K562 (cell line): ENCODE measurements around the gene TJP3. TPM values are rescaled to one million over a fixed set of nuclear protein-coding genes. Genes with fewer than 3 reads are reported as not detected.

Source experiments
- C11orf30 ChIP-seq: fragments of 450-650 bp; IDR thresholded peaks from 2 replicates; pipeline ENCODE4 v1.6.1; 2016; ENCODE audit warnings: low read depth, mild to moderate bottlenecking
- CCNT2 ChIP-seq: IDR thresholded peaks from 2 replicates; pipeline ENCODE4 v1.6.1; 2011; ENCODE audit warnings: borderline replicate concordance, low read depth, mild to moderate bottlenecking, moderate library complexity, mixed read lengths, low read length; ENCODE audit not compliant: insufficient read length; ENCODE audit errors: extremely low read depth
- CSDE1 ChIP-seq, 2 experiments: fragments of 450-650 bp; IDR thresholded peaks; 2 replicates each; pipeline ENCODE4 v1.6.1; 2016; ENCODE audit warnings: mild to moderate bottlenecking in 1 of 2
- HNRNPL ChIP-seq: fragments of 200-400 bp; formaldehyde crosslinking; IDR thresholded peaks from 2 replicates; pipeline ENCODE4 v1.6.1; 2017; ENCODE audit warnings: low read depth, mild to moderate bottlenecking, low read length
- NCOR1 ChIP-seq: fragments of 450-650 bp; IDR thresholded peaks from 2 replicates; pipeline ENCODE4 v1.6.1; 2016; ENCODE audit warnings: mild to moderate bottlenecking, moderate library complexity
- NELFE ChIP-seq: IDR thresholded peaks from 2 replicates; pipeline ENCODE4 v1.6.1; 2011; ENCODE audit warnings: mild to moderate bottlenecking; ENCODE audit not compliant: insufficient read depth, insufficient read length
- POLR2H ChIP-seq: IDR thresholded peaks from 2 replicates; pipeline ENCODE4 v1.6.1; 2016; ENCODE audit warnings: missing genetic modification characterization, low read depth, mild to moderate bottlenecking, control low read depth, missing compliant biosample characterization, moderate library complexity
- PTRF ChIP-seq: fragments of 450-650 bp; IDR thresholded peaks from 2 replicates; pipeline ENCODE4 v1.6.1; 2016; ENCODE audit warnings: mild to moderate bottlenecking, missing genetic modification characterization, missing compliant biosample characterization
- RFX1 ChIP-seq: fragments of 450-650 bp; IDR thresholded peaks from 2 replicates; pipeline ENCODE4 v1.6.1; 2016; ENCODE audit warnings: mild to moderate bottlenecking, moderate library complexity
- SETDB1 ChIP-seq: IDR thresholded peaks from one replicate; pipeline ENCODE4 v1.6.1; 2012; ENCODE audit warnings: low read length, control low read depth, inconsistent platforms
- STAT5A ChIP-seq: IDR thresholded peaks from 2 replicates; pipeline ENCODE4 v1.6.1; 2012; ENCODE audit warnings: low read length, inconsistent platforms, borderline replicate concordance
- WHSC1 ChIP-seq: IDR thresholded peaks from one replicate; pipeline ENCODE4 v1.6.1; 2012; ENCODE audit warnings: low read length, control low read depth, inconsistent platforms
- ZBTB7A ChIP-seq: IDR thresholded peaks from 2 replicates; pipeline ENCODE4 v1.6.1; 2011; ENCODE audit warnings: low read depth, mild to moderate bottlenecking, low read length, moderate library complexity, borderline replicate concordance; ENCODE audit not compliant: control insufficient read depth
- ZFP30 ChIP-seq: fragments of 250-450 bp; sonication (Bioruptor Pico); IDR thresholded peaks from 2 replicates; pipeline ENCODE4 v1.8.0; 2022; ENCODE audit warnings: moderate library complexity, mild to moderate bottlenecking, inconsistent platforms, borderline replicate concordance
- ZNF324 ChIP-seq: fragments of 250-450 bp; sonication (Bioruptor Pico); IDR thresholded peaks from 2 replicates; pipeline ENCODE4 v1.4.0; 2020; ENCODE audit warnings: mild to moderate bottlenecking
- ZNF696 ChIP-seq: fragments of 250-450 bp; sonication (Bioruptor Pico); conservative IDR thresholded peaks from 2 replicates; pipeline ENCODE4 v1.4.0; 2020; ENCODE audit warnings: mild to moderate bottlenecking, moderate library complexity
- polyA plus RNA-seq, 8 experiments: library from polyadenylated mRNA; depleted of rRNA in 4 of 8; stranded (reverse) in 5 of 8; unstranded in 3 of 8; fragments of >200 nt; fragmentation: Nextera tagmentation in 2 of 8; fragmentation: Illumina TruSeq in 1 of 8; extraction: Ambion mirVana in 2 of 8; extraction: Trizol in 1 of 8; gene quantifications; 2 replicates each; pipeline versions ENCODE4 v1.2.1 to v1.2.3, GENCODE V29; 2011 to 2014; ENCODE audit warnings: inconsistent platforms in 1 of 8, missing spikeins in 1 of 8
- total RNA-seq, 7 experiments: library from RNA; depleted of rRNA in 6 of 7; stranded (reverse); fragments of >200 nt in 6 of 7; fragmentation: Illumina TruSeq in 2 of 7; extraction: Trizol in 2 of 7; gene quantifications; 2 replicates each; pipeline versions ENCODE4 v1.2.1 to v1.2.3, GENCODE V29; 2011 to 2021; ENCODE audit warnings: low replicate concordance in 1 of 7
- TF ChIP-seq, protein P1 (sequence below): fragments of 250-450 bp; sonication (Bioruptor Pico); IDR thresholded peaks from 2 replicates; pipeline ENCODE4 v1.8.0; 2021; ENCODE audit warnings: moderate library complexity, mild to moderate bottlenecking, inconsistent platforms
- TF ChIP-seq, protein P2 (sequence below): fragments of 250-450 bp; sonication (Bioruptor Pico); IDR thresholded peaks from 2 replicates; pipeline ENCODE4 v1.5.0; 2021; ENCODE audit warnings: mild to moderate bottlenecking, moderate library complexity
- TF ChIP-seq, protein P3 (sequence below), 2 experiments: IDR thresholded peaks in 1 of 2; conservative IDR thresholded peaks in 1 of 2; 2 replicates each; pipeline ENCODE4 v1.6.1; 2016; ENCODE audit warnings: low read depth in 2 of 2, mild to moderate bottlenecking in 1 of 2, missing compliant biosample characterization in 1 of 2, missing genetic modification characterization in 1 of 2, moderate library complexity in 1 of 2
- TF ChIP-seq, protein P4 (sequence below), 2 experiments: fragments of 200-800 bp in 1 of 2; sonication (Bioruptor generic) in 1 of 2; sonication (generic) in 1 of 2; formaldehyde crosslinking in 1 of 2; IDR thresholded peaks in 1 of 2; conservative IDR thresholded peaks in 1 of 2; 2 replicates each; pipeline versions ENCODE4 v1.5.0 to v1.6.1; 2016 to 2020; ENCODE audit warnings: missing compliant biosample characterization in 1 of 2, missing genetic modification characterization in 1 of 2, missing genetic modification reagents in 1 of 2

Gene TJP3
- total and polyA plus RNA-seq, 9 of the 15 experiments (the other 6 are each of a cell fraction or from before 2014, with no cell fraction given): 0.11 to 2.4 (median 0.57) TPM; not detected in 1

DNA sequence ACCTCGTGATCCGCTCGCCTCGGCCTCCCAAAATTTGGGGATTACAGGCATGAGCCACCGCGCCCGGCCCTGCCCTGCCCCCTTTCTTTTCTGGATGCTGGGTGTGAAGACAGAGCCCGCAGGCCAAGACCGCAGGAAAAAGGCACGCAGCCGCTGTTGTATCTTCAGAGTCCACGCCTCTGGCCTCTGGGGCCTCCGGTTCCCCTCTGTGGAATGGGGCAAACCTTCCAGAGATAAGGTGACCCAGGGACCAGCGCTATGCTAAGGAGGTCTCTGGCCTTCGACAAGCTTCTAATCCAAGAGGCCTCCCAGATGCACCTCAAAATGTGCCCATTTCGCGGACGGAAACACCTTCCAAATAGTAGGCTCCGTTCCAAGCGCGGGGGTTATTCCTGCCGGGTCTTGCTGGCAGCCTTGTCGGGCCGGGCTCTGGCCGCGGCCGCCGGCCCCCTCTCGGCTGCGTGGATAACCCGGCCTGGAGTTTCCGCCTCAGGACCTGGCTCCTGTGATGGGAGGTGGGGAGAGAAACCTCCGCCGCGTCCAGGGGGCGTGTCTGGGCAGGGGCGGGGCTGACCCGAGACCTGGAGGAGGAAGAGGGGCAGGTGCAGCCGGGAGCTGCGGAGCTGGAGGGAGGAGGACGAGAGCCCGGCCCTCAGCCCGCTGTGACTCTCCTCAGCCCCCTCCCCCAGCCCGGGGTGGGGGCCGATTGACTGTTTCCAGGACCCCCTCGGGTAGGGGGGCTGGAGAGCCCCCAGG, 13.1 kb downstream of the TJP3 start (continued):
- TF ChIP-seq WHSC1: no peak
- no peak for TF ChIP-seq PTRF
- TF ChIP-seq, protein P1, sequence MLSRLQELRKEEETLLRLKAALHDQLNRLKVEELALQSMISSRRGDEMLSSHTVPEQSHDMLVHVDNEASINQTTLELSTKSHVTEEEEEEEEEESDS (CRISPR knock-in tag): no peak
- TF ChIP-seq, protein P2, sequence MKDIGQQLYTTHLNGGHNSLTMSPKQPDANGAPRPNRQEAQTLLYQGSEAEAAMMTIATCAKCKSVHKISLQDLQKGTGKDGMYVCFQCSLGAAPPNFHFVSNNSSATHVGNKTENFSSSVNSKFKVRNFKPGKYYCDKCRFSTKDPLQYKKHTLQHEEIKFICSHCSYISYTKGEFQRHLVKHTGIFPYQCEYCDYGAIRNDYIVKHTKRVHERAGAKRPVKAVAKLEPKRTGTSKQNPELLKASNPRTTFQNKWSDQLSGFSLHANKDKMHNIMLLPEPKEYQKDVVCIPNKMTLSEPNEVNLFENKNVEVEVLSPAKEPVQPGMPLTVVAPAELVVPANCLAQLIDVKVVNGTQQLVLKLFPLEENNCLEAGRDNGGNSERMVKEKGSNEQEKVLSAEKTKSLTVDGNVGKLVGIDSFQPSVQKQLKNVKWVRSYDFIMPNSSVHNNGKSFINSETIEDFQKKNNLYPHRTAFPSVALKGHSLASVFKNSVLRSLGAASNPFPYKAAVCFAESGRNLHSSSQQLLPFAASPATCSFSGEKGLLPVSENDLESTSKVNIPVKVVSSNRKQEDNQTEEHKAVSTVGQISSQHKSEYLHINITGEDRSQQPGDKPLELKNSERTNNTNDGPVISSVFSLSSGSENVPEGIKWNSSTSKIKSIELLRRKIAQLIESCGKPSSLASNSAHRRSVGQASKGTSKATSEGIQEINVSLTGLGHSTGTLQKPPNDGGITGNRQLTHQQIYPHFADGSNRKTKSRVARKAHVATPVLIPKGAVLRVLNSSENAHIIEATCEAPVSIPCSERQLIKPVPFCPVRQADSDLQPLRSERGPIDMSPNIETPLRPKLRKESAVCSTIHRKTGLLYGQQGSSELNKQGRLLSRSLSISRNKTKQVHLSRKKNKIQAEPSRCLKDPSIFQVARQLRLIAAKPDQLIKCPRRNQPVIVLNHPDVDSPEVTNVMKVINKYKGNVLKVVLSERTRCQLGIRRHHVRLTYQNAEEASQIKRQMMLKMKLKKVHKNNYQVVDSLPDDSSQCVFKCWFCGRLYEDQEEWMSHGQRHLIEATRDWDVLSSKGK (CRISPR knock-in tag): no peak
- peak; percentile 80; the same call in 1 of the 2 replicates for TF ChIP-seq ZBTB7A
- TF ChIP-seq, protein P3, sequence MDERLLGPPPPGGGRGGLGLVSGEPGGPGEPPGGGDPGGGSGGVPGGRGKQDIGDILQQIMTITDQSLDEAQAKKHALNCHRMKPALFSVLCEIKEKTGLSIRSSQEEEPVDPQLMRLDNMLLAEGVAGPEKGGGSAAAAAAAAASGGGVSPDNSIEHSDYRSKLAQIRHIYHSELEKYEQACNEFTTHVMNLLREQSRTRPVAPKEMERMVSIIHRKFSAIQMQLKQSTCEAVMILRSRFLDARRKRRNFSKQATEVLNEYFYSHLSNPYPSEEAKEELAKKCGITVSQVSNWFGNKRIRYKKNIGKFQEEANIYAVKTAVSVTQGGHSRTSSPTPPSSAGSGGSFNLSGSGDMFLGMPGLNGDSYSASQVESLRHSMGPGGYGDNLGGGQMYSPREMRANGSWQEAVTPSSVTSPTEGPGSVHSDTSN (CRISPR knock-in tag; IDR thresholded peaks at IDR 0.05; ENCODE audit: low read depth): no peak
- TF ChIP-seq, protein P3 (tag; conservative IDR thresholded peaks at IDR 0.05; ENCODE audit: low read depth): no peak
- no peak for TF ChIP-seq ZNF324 (CRISPR knock-in tag)
- TF ChIP-seq NELFE: no peak
- no peak for TF ChIP-seq C11orf30
- no peak for TF ChIP-seq CSDE1 (IDR thresholded peaks at IDR 0.05)
- no peak for TF ChIP-seq POLR2H (tag)
- no peak for TF ChIP-seq HNRNPL
- TF ChIP-seq RFX1: no peak
- no peak for TF ChIP-seq ZFP30 (CRISPR knock-in tag)
- TF ChIP-seq ZNF696 (CRISPR knock-in tag): no peak
- TF ChIP-seq NCOR1: no peak
- TF ChIP-seq, protein P4, sequence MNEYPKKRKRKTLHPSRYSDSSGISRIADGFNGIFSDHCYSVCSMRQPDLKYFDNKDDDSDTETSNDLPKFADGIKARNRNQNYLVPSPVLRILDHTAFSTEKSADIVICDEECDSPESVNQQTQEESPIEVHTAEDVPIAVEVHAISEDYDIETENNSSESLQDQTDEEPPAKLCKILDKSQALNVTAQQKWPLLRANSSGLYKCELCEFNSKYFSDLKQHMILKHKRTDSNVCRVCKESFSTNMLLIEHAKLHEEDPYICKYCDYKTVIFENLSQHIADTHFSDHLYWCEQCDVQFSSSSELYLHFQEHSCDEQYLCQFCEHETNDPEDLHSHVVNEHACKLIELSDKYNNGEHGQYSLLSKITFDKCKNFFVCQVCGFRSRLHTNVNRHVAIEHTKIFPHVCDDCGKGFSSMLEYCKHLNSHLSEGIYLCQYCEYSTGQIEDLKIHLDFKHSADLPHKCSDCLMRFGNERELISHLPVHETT (CRISPR knock-in tag; conservative IDR thresholded peaks at IDR 0.05 in 1 of 2, IDR thresholded peaks at IDR 0.05 in 1 of 2): no peak
- TF ChIP-seq SETDB1: no peak
- TF ChIP-seq STAT5A: no peak; the same call in 1 of the 2 replicates
- TF ChIP-seq CCNT2: peak; percentile 91
